ENCODE results near the gene DOCK4. TPM values are rescaled to one million over a fixed set of nuclear protein-coding genes. Genes with fewer than 3 reads are reported as not detected.

DOCK4 gene
- total RNA-seq, 4 donors from 2014 or later: 14.0 to 48.1 (median 30.9) TPM

GRCh38 chr7:111953611-111954010 is 252.6 kb downstream of the DOCK4 start:
- DNase-seq: no peak
- TF ChIP-seq POLR2A (IDR thresholded peaks at IDR 0.05) (no peak), CTCF (IDR thresholded peaks at IDR 0.05) (no peak)
- Histone ChIP-seq H3K9me3 (no peaks in the 10 kb centered on the region), H3K27ac (no peak overlapping the region), H3K4me1 (no peaks in the 10 kb centered on the region), H3K4me3 (replicated peaks in 1 of 3) (no peak overlapping the region), H3K27me3 (no peaks in the 10 kb centered on the region), H3K36me3 (no peaks in the 10 kb centered on the region)
- WGBS, 2 donors: 4 to 8% methylated on average over 1 of the region's 1 CpG
- intact Hi-C loops (cut with DNase I): no loop called here

- no peaks in the 10 kb centered on the region for H3K9me3 ChIP-seq
- intact Hi-C loops (cut with DNase I): no loop called here
- no peak for TF ChIP-seq POLR2A (IDR thresholded peaks at IDR 0.05)
- no peak for TF ChIP-seq CTCF (IDR thresholded peaks at IDR 0.05)
Measured at GRCh38 chr7:111952783-111953182, 253.4 kb downstream of the DOCK4 start.

DNA sequence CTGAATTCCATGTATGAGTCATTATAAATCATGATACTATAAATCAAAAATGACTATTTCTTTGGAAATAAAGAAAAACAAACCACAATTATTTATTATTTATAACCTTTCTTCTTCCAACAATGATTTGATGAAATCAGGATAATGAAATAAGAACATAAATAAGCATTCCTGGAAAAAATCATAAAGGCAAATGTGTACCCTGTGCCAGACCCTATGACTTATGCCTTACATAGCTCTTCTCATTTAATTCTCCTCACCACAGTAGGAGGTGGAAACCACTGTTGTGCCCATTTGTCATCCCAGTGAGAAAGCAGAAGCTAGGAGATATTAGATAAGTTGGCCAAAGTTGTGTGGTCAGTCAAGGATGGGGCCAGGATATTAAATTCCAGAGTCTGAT is 255.1 kb downstream of the DOCK4 start:
- no peaks in the 10 kb centered on the region for H3K9me3 ChIP-seq
- intact Hi-C loops (cut with DNase I): no loop called here

More at GRCh38 chr7:111952783-111953182, 253.4 kb downstream of the DOCK4 start:
- DNase-seq: no peak
- Histone ChIP-seq H3K4me3 (replicated peaks in 1 of 3) (no peak overlapping the region), H3K27ac (no peak overlapping the region), H3K27me3 (no peaks in the 10 kb centered on the region), H3K4me1 (no peaks in the 10 kb centered on the region), H3K36me3 (no peaks in the 10 kb centered on the region)
- 80 to 83% methylated on average over 4 of the region's 4 CpGs for WGBS, 2 donors

GRCh38 chr7:111942450-111943081 is 263.6 kb downstream of the DOCK4 start:
- Histone ChIP-seq H3K9me3 (no peaks in the 10 kb centered on the region), H3K4me3 (replicated peaks in 1 of 3) (no peak overlapping the region), H3K27ac (no peak overlapping the region), H3K36me3 (no peaks in the 10 kb centered on the region), H3K27me3 (no peaks in the 10 kb centered on the region), H3K4me1 (no peaks in the 10 kb centered on the region)
- DNase-seq: no peak
- no peak for TF ChIP-seq POLR2A (IDR thresholded peaks at IDR 0.05)
- 94 to 96% methylated on average over 5 of the region's 5 CpGs for WGBS, 2 donors
- intact Hi-C loops (cut with DNase I): no loop called here

More for the DNA sequence above, 255.1 kb downstream of the DOCK4 start:
- H3K36me3 ChIP-seq: no peaks in the 10 kb centered on the region
- no peaks in the 10 kb centered on the region for H3K4me1 ChIP-seq
- DNase-seq: no peak
- no peak overlapping the region for H3K27ac ChIP-seq
- no peak overlapping the region for H3K4me3 ChIP-seq (replicated peaks in 1 of 3)
- no peak for TF ChIP-seq POLR2A (IDR thresholded peaks at IDR 0.05)
- no peak for TF ChIP-seq CTCF (IDR thresholded peaks at IDR 0.05)
- no peaks in the 10 kb centered on the region for H3K27me3 ChIP-seq

- TF ChIP-seq POLR2A (IDR thresholded peaks at IDR 0.05) (no peak), CTCF (IDR thresholded peaks at IDR 0.05) (no peak)
- WGBS, 2 donors: 96 to 100% methylated on average over 1 of the region's 1 CpG
- H3K36me3 ChIP-seq: no peaks in the 10 kb centered on the region
- no peaks in the 10 kb centered on the region for H3K4me1 ChIP-seq
- H3K27ac ChIP-seq: no peak overlapping the region
- H3K27me3 ChIP-seq: no peaks in the 10 kb centered on the region
- H3K9me3 ChIP-seq: no peaks in the 10 kb centered on the region
- no peak for DNase-seq
- intact Hi-C loops (cut with DNase I): no loop called here
- H3K4me3 ChIP-seq (replicated peaks in 1 of 3): no peak overlapping the region
Measured at GRCh38 chr7:111937163-111937562, 269.0 kb downstream of the DOCK4 start.

Measured in thyroid gland (tissue), 4 donors.